ENCODE measurements around the gene COLQ. TPM values are rescaled to one million over a fixed set of nuclear protein-coding genes. Genes with fewer than 3 reads are reported as not detected.
"Not testable (repeated sequence)": the region's sequence is repeated elsewhere in the genome, so short reads cannot be mapped to it uniquely, and the experiment has no call there.

COLQ gene
- total RNA-seq, 2 donors from 2014 or later, result 1.8 to 5.3 TPM

DNA sequence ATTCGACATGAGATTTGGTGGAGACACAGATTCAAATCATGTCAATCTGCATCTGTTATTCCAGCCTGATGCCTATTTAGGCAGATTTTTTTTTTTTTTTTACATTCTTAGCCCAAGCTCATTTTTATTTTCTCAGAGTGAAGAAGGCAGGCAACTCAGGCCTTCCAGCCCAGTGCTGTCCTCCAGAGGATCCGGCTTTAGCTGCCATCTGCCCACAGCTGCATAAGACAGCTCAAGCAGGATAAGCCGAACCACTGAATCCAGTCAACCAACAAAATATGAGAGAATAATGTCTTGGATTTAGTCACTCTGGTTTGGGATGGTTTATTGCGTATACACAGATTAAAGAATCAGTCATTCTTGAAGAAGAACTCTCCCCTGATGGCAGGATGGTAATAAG, 19.9 kb upstream of the COLQ start:
- no peak for DNase-seq
- no peaks in the 10 kb centered on the region for H3K27me3 ChIP-seq
- intact Hi-C loops (cut with DNase I), result no loop called here
- H3K4me1 ChIP-seq, result no peaks in the 10 kb centered on the region
- WGBS, 2 donors, result 94 to 98% methylated on average over 4 of the region's 4 CpGs
- H3K9me3 ChIP-seq, result no peaks in the 10 kb centered on the region
- TF ChIP-seq, protein P1, sequence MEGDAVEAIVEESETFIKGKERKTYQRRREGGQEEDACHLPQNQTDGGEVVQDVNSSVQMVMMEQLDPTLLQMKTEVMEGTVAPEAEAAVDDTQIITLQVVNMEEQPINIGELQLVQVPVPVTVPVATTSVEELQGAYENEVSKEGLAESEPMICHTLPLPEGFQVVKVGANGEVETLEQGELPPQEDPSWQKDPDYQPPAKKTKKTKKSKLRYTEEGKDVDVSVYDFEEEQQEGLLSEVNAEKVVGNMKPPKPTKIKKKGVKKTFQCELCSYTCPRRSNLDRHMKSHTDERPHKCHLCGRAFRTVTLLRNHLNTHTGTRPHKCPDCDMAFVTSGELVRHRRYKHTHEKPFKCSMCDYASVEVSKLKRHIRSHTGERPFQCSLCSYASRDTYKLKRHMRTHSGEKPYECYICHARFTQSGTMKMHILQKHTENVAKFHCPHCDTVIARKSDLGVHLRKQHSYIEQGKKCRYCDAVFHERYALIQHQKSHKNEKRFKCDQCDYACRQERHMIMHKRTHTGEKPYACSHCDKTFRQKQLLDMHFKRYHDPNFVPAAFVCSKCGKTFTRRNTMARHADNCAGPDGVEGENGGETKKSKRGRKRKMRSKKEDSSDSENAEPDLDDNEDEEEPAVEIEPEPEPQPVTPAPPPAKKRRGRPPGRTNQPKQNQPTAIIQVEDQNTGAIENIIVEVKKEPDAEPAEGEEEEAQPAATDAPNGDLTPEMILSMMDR (IDR thresholded peaks at IDR 0.05), result no peak
- TF ChIP-seq POLR2A (IDR thresholded peaks at IDR 0.05), result no peak
- ATAC-seq, result no peak
- H3K36me3 ChIP-seq (replicated peaks in 1 of 2; ENCODE audit: insufficient read depth in 1 of 2, low read depth in 2 of 2), result no peaks in the 10 kb centered on the region
- no peak overlapping the region for H3K27ac ChIP-seq
- H3K4me3 ChIP-seq, result no peak overlapping the region

DNA sequence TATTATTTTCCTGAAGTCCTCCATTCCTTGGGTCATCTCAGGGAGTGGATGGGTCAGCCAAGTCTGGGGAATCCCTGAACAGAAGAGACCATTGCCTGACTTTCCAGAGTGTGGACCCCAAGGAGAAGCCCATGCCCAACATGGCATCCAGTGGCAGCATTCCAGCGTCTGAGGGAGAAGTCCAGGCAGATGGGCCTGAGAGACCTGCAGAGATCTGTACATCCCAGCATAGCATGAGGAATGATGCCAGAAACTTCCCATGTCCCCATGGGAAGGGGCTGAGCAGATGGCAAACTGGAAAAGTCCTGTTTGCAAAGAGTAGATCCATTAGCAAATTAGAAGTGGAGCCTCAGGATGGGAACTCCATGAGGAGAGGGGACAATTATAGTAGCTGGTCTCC, 17.6 kb upstream of the COLQ start:
- TF ChIP-seq, protein P1 (IDR thresholded peaks at IDR 0.05), result no peak
- TF ChIP-seq POLR2A (IDR thresholded peaks at IDR 0.05), result no peak
- Histone ChIP-seq H3K27me3 (no peaks in the 10 kb centered on the region), H3K9me3 (no peaks in the 10 kb centered on the region), H3K4me1 (no peaks in the 10 kb centered on the region), H3K36me3 (replicated peaks in 1 of 2; ENCODE audit: insufficient read depth in 1 of 2, low read depth in 2 of 2) (no peaks in the 10 kb centered on the region), H3K4me3 (no peak overlapping the region), H3K27ac (no peak overlapping the region)
- WGBS, 2 donors, result 89 to 100% methylated on average over 1 of the region's 1 CpG
- DNase-seq, result no peak
- intact Hi-C loops (cut with DNase I), result no loop called here
- no peak for ATAC-seq

DNA sequence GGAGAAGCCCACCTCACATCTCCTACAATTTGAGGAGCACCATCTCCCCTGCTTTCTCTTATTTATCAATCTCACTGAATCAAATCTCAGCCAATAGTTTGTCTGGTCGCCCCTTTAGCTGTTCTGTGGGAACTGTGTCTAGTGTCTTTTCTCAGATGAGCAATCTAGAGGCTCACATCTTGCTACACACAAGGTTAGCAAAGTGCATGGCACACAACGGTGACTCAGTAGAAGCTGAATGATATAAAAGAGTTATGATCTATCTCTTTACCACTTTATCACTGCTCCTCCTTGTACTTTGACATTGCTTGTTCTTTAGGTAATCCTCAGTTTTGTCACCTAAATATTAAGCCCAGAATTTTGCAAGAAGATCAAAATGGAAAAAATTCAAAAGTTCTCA, 16.8 kb upstream of the COLQ start:
- intact Hi-C loops (cut with DNase I), result no loop called here
- Histone ChIP-seq H3K27me3 (no peaks in the 10 kb centered on the region), H3K9me3 (no peaks in the 10 kb centered on the region), H3K36me3 (replicated peaks in 1 of 2; ENCODE audit: insufficient read depth in 1 of 2, low read depth in 2 of 2) (no peaks in the 10 kb centered on the region), H3K4me3 (no peak overlapping the region), H3K4me1 (no peaks in the 10 kb centered on the region), H3K27ac (no peak overlapping the region)
- no peak for ATAC-seq
- no peak for DNase-seq
- TF ChIP-seq, protein P1 (IDR thresholded peaks at IDR 0.05), result no peak
- TF ChIP-seq POLR2A (IDR thresholded peaks at IDR 0.05), result no peak
- WGBS, 2 donors, result 82 to 89% methylated on average over 2 of the region's 2 CpGs

DNA sequence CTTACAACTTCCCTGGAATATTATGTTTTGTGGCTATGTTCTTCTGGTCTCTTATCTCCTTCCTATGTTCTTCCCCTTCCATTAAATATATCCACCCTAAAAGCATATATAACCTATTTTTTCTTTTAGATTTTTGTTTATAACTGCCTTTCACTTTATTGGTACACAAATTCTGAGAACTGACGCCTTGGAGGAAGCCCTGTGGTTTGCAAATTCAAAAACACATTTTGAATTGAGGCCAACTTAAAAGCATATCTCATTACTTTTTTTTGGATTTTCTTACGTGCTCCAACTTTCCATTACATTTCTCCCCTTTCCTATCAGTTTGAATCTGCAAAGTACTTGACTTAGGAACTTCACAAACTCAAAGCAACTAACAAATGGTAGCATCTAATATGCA, 15.3 kb upstream of the COLQ start:
- WGBS, 2 donors, result 48 to 52% methylated on average over 2 of the region's 2 CpGs
- no peaks in the 10 kb centered on the region for H3K27me3 ChIP-seq
- ATAC-seq, result no peak
- no peak overlapping the region for H3K27ac ChIP-seq
- H3K9me3 ChIP-seq, result no peaks in the 10 kb centered on the region
- H3K36me3 ChIP-seq (replicated peaks in 1 of 2; ENCODE audit: insufficient read depth in 1 of 2, low read depth in 2 of 2), result no peaks in the 10 kb centered on the region
- intact Hi-C loops (cut with DNase I), result no loop called here
- H3K4me3 ChIP-seq, result no peak overlapping the region
- H3K4me1 ChIP-seq, result no peaks in the 10 kb centered on the region
- TF ChIP-seq POLR2A (IDR thresholded peaks at IDR 0.05), result no peak
- TF ChIP-seq, protein P1 (IDR thresholded peaks at IDR 0.05), result no peak
- DNase-seq, result no peak

DNA sequence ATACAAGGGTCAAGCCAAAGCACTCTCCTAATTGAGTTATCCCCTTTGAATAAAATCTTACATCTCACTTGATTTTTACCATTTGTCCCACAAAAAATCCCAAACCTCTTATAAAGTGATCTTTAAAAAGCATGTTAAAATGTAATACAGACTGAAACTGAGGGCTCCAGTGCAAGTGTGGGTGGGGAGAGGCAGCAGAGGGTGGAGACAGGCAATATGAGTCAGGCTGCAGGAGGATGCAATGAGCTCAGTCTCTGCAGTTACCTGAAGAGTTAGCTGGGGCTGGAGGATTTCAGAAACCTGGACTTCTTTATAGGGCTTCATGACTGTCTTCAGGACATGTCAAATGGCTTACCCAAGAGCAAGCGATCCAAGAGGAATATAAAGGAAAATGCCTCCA, 14.2 kb upstream of the COLQ start:
- TF ChIP-seq, protein P1 (IDR thresholded peaks at IDR 0.05), result no peak
- no peak for TF ChIP-seq POLR2A (IDR thresholded peaks at IDR 0.05)
- Histone ChIP-seq H3K27ac (no peak overlapping the region), H3K4me3 (no peak overlapping the region), H3K9me3 (no peaks in the 10 kb centered on the region), H3K27me3 (no peaks in the 10 kb centered on the region), H3K36me3 (replicated peaks in 1 of 2; ENCODE audit: insufficient read depth in 1 of 2, low read depth in 2 of 2) (no peaks in the 10 kb centered on the region), H3K4me1 (peaks cover 5% of the 10 kb centered on the region)
- ATAC-seq (no peak), DNase-seq (no peak)
- intact Hi-C loops (cut with DNase I), result no loop called here
- 95 to 100% methylated on average over 1 of the region's 1 CpG for WGBS, 2 donors

DNA sequence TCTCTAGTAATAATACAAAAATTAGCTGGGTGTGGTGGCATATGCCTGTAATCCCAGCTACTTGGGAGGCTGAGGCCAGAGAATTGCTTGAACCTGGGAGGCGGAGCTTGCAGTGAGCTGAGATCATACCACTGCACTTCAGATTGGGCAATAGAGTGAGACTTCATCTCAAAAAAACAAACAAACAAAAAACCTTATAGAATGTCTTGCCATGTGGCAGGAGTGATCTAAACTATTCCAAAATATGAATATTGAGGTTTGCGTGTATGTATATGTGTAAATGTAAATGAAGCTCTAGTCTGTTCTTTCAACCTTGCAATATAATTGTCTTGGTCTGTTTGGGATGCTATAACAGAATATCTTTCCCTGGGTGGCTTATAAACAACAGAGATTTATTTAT, 11.1 kb upstream of the COLQ start:
- H3K9me3 ChIP-seq; H3K36me3 ChIP-seq (replicated peaks in 1 of 2; ENCODE audit: insufficient read depth in 1 of 2, low read depth in 2 of 2); H3K27me3 ChIP-seq; ATAC-seq; DNase-seq; H3K27ac ChIP-seq; intact Hi-C loops (cut with DNase I); H3K4me3 ChIP-seq: not testable (repeated sequence)
- 91 to 95% methylated on average over 2 of the region's 2 CpGs for WGBS, 2 donors
- H3K4me1 ChIP-seq, result peaks cover 28% of the 10 kb centered on the region

Data from body of pancreas (tissue), 4 donors.